Muscle of back (tissue), 11 donors: ENCODE measurements around the gene LAT. TPM values are rescaled to one million over a fixed set of nuclear protein-coding genes. Genes with fewer than 3 reads are reported as not detected.

Experiments used
- DNase-seq, 3 donors: peaks; one replicate each; pipeline versions ENCODE4 v3.0.0 to v3.0.0-alpha.2; 2013
- polyA plus RNA-seq, 10 donors: library from polyadenylated mRNA; unstranded; fragments of 120-200 nt; gene quantifications; one replicate each; pipeline ENCODE4 v1.2.1, GENCODE V29; 2013; ENCODE audit not compliant: insufficient read length in 10 of 10

The LAT gene
- polyA plus RNA-seq, 10 donors: 1.1 to 10.8 (median 2.6) TPM

GRCh38 chr16:29007730-29008593, 23.1 kb downstream of the LAT start:
- DNase-seq: no peak

DNA sequence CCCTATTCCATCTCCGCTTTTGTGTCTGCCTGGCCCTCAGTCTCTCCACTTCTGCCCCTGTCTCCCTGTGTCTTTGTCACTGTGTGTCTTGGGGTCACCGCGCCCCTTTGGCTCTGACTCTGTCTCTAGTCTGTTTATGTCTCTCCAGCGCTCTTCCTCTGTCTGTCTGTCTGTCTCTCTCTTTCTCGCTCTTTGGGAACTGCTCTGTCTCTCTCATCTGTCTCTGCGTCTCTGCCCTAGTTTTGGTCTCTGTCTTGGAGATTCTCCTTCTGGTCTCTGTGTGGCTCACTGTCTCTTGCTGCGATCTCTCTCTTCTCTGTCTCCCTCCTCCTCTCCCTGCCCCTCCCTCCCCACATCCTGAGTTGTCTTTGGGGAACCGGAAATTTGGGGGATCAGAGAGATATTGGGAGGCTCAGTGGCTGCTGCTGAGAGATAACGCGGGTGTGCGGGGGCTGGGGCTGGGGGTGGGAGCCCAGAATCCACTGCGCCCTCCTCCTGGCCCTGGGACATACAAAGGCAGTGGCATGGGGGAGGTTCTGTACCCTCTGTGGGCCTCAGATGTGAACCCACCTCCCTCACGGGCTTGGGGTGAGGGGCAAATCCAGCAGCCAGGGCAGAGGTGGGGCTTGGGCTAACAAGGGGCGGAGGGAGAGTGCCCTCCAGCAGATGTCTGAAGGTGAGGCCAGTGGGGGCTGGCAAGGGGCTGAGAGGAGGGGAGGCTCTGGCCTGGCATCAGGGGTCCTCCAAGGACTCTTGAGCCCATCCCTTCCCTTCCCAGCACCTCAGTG, 24.4 kb downstream of the LAT start:
- no peak for DNase-seq

DNA sequence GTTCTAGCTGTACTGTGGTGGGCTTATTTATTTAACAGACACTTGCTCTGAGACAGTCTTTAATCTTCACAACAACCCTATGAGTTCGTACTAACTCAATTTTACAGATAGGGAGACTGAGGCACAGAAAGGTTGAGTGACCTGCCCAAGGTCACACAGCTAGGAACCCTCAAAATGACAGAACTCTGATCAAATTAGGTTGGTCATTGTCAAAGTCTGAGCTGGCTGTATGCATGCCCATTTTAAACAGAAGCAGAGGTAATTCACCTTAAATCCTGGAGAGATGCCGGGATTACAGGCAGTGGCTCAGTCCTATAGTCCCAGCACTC, 24.9 kb downstream of the LAT start:
- no peak for DNase-seq

DNA sequence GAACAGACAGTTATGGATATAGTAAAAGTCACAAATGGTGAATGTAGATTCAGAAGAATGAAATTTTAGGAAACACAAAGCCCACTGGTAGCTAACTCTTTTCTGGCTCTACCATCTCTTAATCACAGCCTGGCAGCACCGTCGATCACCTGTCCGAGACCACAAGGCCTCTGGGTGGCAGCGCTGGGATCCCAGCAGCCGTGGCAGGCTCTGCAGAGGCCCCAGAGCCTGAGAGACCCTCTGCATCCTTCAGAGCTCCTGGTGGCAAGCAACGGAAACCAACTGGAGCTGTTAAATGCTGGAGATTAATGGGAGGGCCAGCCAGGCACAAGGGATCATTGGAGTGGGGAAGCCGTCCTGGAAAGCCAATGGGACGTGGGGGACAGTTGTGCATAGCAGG, 26.3 kb downstream of the LAT start:
- DNase-seq: no peak

DNA sequence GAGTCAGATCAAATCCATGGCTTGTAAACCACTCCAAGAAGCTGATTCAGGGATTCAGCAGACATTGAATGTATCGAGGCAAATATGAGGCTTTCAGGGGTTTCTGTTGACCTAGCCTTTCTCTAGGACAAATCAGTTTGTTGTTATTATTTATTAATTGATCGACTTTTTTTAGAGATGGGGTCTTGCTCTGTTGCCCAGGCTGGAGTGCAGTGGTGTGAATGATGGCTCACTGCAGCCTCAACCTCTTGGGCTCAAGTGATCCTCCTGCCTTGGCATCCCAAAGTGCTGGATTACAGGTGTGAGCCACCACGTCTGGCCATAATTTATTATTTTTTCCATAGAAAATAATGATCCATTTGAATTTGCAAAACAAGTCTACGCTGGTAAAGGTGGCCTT, 27.0 kb downstream of the LAT start:
- DNase-seq: no peak

GRCh38 chr16:29012913-29013553, 28.2 kb downstream of the LAT start:
- DNase-seq: no peak

DNA sequence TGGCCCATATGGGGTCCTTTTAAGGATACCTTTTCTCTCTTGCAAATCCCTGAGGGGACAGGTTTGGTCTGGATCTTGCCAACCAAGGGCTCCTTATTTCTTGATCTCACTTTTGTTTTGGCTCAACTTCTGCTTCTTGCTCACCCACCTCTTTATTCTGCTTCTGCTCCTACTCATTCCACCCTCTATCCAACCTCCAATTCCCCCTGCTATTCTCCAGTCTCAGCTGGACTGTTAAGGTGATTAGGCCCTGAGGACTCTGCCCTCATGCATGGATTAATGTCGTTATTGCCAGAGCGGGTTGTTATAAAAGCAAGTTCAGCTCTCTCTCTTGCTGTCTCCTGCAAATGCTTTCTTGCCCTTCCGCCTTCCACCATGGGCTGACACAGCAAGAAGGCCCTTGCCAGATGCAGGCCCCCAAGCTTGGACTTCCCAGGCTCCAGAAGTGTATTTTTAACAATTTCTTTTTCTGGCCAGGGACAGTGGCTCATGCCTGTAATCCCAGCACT, 29.8 kb downstream of the LAT start:
- no peak for DNase-seq

- no peak for DNase-seq
Observed at GRCh38 chr16:29022196-29022595, 37.3 kb downstream of the LAT start.

DNA sequence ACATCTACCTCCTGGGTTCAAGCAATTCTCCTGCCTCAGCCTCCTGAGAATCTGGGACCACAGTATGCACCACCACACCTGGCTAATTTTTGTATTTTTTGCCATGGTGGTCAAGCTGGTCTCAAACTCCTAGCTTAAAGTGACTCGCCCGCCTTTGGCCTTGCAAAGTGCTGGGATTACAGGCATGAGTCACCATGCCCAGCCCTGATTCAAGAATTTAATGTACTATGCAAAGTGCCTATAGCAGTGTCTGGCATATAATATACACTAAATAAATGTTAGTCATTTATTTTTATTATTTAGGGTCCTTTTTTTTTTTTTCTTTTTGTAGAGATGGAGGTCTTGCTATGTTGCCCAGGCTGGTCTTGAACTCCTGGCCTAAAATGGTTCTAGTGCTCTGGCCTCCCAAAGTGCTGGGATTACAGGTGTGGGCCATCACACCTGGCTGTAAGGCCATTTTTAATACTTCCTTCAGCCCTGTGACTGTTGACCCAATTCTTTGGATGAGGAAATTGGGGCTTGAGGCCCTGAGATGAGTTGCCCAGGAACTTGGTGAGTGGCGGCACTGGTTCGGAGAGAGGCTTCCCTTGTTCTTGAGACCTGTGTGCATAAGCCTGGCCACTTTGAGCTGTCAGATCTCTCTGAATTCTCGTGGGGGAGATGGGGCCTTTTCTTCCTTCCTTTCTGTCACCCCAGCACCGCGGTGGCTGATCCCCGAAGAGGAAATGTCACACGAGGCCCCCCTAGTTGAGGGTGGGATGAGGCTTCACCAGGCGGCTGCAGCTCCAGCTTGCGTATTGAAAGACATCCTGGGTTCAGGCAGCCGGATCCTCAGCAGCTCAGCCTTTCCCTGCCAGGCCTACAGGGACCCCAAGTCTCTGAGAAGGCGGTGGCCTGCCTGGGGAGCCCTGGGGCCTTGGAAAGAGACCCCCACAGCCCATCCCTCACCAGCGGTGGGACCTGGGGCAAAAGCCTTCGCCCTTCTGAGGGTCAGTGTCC, 38.7 kb downstream of the LAT start:
- DNase-seq: no peak

DNA sequence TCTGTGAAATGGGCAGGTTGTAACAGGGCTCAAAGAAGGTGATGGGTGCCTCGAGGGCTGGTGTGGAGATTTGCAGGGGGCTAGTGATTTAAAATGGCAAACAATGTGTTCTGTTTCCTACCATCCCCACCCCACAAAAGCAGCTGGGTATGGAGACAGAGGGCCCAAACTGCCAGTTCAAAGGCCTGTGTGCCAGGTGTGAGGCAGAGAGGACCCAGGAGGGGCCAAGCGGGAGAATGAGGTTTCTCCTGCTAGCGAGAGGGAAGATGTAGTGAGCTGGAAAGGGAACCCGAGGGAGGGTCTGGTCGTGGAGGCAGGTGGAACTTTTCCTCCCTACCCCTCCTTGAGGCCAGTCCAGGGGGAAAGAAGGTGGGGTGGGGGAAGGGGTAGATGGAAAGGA, 39.4 kb downstream of the LAT start:
- DNase-seq: no peak

DNA sequence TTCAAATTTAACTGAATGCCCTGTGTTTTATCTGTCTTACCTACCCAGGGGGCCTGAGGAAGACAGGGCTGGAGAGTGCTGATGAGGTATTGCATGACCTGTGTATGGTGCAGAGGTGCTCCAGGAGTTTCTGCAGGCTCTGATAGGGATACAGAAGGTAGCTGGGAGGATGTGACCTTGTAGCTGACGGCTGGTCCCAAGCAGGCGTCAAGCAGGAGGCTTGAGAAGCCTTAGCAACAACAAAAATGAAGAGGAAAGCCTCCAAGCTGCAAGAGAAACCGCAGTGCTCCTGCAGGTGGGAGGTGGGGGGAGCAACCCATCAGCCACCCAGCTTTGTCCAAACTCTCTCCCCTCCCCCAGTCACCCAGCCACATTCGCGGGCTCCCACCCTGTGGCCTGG, 40.4 kb downstream of the LAT start:
- DNase-seq: no peak

DNA sequence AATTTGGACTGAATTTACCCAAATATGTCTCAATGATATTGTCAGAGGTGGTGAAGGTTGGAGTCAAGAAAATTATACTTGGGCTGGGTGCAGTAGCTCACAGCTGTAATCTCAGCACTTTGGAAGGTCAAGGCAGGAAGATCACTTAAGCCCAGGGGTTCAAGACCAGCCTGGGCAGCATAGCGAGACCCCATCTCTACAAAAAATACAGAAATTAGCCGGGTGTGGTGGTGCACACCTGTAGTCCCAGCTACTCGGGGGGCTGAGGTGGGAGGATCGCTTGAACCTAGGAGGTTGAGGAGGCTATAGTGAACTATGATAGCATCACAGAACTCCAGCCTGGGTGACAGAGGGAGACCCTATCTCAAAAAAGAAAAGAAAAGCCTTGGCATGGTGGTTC, 40.9 kb downstream of the LAT start:
- no peak for DNase-seq

DNA sequence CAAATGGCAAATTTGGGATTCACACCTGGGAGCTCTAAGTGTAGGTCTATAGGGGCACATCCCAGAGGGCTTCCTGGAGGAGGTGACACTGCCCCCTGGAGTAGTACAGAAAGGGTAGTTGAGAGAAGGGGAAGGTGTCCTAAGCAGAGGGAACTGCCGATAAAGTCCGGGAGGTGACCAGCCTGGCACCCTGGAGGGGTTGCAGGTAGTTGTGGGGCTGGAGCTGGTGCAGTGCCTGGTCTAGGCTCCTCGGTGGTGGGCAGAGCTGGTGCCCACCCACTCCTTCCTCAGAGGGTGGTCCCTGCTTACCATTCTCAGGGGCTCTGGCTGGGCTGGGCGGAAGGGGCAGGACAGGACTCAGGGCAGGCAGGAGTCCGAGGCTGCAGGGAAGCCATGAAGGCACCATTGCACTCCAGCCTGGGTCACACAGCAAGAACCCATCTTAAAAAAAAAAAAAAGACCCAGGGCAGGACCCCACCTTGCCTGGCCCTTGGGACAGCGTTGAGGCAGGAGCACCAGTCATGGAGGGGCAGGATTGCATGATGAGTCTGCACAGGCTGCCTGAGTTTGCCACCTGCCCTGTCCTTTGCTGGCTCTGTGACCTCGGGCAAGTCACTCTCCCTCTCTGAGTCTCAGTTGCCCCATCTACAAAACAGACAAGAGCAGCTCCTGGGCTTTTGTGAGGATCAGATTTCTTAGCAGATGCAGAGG, 43.8 kb downstream of the LAT start:
- DNase-seq: no peak

DNA sequence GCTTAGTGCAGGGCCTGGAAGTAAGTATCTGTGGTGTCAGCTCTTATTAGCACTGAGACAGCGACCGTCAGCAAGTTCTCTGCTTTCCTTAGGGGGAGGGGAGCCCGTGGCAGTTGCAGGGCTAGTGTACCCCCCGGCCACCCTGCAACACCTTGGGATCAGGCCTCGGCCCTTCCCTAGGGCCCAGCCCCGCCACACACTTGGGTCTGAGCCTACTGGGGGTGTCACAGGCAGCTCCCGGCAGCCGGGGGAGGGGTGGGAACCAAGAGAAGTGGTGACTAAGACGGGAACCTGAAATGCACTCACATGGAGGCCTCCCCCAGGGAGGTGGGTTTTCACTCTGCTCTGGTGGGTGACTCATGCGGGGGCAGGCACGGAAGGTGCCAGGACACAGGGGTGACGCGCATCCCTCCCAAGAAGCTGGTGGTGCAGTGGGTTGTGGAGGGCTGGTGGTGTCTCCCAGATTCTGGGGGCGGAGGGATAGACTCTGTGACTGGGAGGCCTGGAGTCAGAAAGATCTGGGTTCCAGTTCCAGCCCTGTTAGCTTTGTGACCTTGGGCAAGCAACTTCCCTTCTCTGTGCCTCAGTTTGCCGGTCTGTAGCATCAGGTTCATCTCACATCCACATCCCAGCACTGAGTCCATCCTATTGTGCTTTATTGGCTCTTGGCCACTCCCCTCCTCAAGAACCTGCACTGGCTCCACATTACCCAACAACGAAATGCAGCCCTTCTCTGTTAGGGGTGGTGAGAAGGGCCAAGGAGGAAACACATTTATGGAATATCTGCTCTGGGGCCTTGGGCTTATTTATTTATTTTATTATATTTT, 44.5 kb downstream of the LAT start:
- peak in 2 of 3 donors; percentile 21 to 88 for DNase-seq

GRCh38 chr16:29030086-29030840, 45.4 kb downstream of the LAT start:
- no peak for DNase-seq
